Stimulated activated CD8-positive, alpha-beta memory T cell treated with anti-CD3 and anti-CD28 coated beads, Interleukin-4, amount 100 ng/mL, for 1 hour (primary cell): ENCODE data around the gene AKR1D1.
"Not testable (repeated sequence)": the region's sequence is repeated elsewhere in the genome, so short reads cannot be mapped to it uniquely, and the experiment has no call there.

Source experiments
- DNase-seq, 2 donors: peaks; one replicate each; pipeline ENCODE4 v3.0.0-alpha.2; 2020; ENCODE audit warnings: low read depth in 2 of 2, low spot score in 1 of 2

AKR1D1 gene

GRCh38 chr7:138072726-138073125, 3.5 kb upstream of the AKR1D1 start:
- no peak for DNase-seq

GRCh38 chr7:138074121-138074520, 2.1 kb upstream of the AKR1D1 start:
- no peak for DNase-seq

- DNase-seq = no peak
These were observed 1.7 kb upstream of the AKR1D1 start for GRCh38 chr7:138074540-138074939.

- DNase-seq = no peak
These were observed 909 bp upstream of the AKR1D1 start for GRCh38 chr7:138075350-138075749.

- DNase-seq = not testable (repeated sequence)
These were observed 473 bp upstream of the AKR1D1 start for GRCh38 chr7:138075786-138076185.

GRCh38 chr7:138077809-138078208, 1.6 kb downstream of the AKR1D1 start:
- DNase-seq = no peak

GRCh38 chr7:138079137-138079536, 2.9 kb downstream of the AKR1D1 start:
- DNase-seq = no peak

GRCh38 chr7:138081868-138082267, 5.6 kb downstream of the AKR1D1 start:
- DNase-seq = no peak

- no peak for DNase-seq
These were observed 7.6 kb downstream of the AKR1D1 start for GRCh38 chr7:138083859-138084258.

- no peak for DNase-seq
These were observed 10.5 kb downstream of the AKR1D1 start for GRCh38 chr7:138086563-138087270.

- no peak for DNase-seq
These were observed 13.0 kb downstream of the AKR1D1 start for GRCh38 chr7:138089080-138089901.

- DNase-seq = no peak
These were observed 14.8 kb downstream of the AKR1D1 start for GRCh38 chr7:138091032-138091431.

- DNase-seq = not testable (repeated sequence)
These were observed 15.6 kb downstream of the AKR1D1 start for GRCh38 chr7:138091840-138092239.

GRCh38 chr7:138092486-138093028, 16.3 kb downstream of the AKR1D1 start:
- no peak for DNase-seq

GRCh38 chr7:138095972-138096935, 20.0 kb downstream of the AKR1D1 start:
- no peak for DNase-seq

GRCh38 chr7:138097064-138097741, 20.9 kb downstream of the AKR1D1 start:
- no peak for DNase-seq

- DNase-seq = no peak
These were observed 23.6 kb downstream of the AKR1D1 start for GRCh38 chr7:138099813-138100212.

- DNase-seq = no peak
These were observed 29.0 kb downstream of the AKR1D1 start for GRCh38 chr7:138105221-138105620.

- no peak for DNase-seq
These were observed 38.8 kb downstream of the AKR1D1 start for GRCh38 chr7:138115047-138115446.

- DNase-seq = no peak
These were observed 39.9 kb downstream of the AKR1D1 start for GRCh38 chr7:138116141-138116540.
